Measurements from ENCODE around the gene TRAF3IP1. TPM values are rescaled to one million over a fixed set of nuclear protein-coding genes. Genes with fewer than 3 reads are reported as not detected.
A peak's percentile ranks its signal among the peaks of the same experiment; 100 is the strongest.

Gene TRAF3IP1
- total and polyA plus RNA-seq, 11 donors, result 3.8 to 20.3 (median 12.4) TPM

GRCh38 chr2:238376884-238377391, 56.6 kb downstream of the TRAF3IP1 start:
- Histone ChIP-seq H3K4me1 (peaks cover 0 to 44% (median 15%) of the 10 kb centered on the region in 12 donors), H3K27ac (peak overlapping the region in 2 of 12 donors; percentile 9 to 54), H3K9me3 (no peaks in the 10 kb centered on the region), H3K36me3 (peaks cover 0 to 14% (median 0%) of the 10 kb centered on the region in 9 donors), H3K27me3 (no peaks in the 10 kb centered on the region), H3K4me3 (no peak overlapping the region)
- DNase-seq (no peak), ATAC-seq (peak in 3 of 4 donors; percentile 53 to 74 (median 53))
- 56 to 66% (median 59%) methylated on average over 8 of the region's 8 CpGs for WGBS, 4 donors
- intact Hi-C loops (cut with DNase I), result loop anchor here in 2 of 10 donors (5.0 to 10.0 kb wide), 2 partner anchors 75 to 408 kb away; no protein-coding TSS in a partner anchor
- TF ChIP-seq POLR2A (IDR thresholded peaks at IDR 0.05) (no peak), CTCF (IDR thresholded peaks at IDR 0.05) (no peak)

- Histone ChIP-seq H3K4me1 (peaks cover 0 to 55% (median 15%) of the 10 kb centered on the region in 12 donors), H3K27me3 (no peaks in the 10 kb centered on the region), H3K9me3 (no peaks in the 10 kb centered on the region), H3K36me3 (peaks cover 0 to 20% (median 3%) of the 10 kb centered on the region in 9 donors), H3K27ac (peak overlapping the region in 10 of 12 donors; percentile 36 to 76 (median 62)), H3K4me3 (no peak overlapping the region)
- intact Hi-C loops (cut with DNase I), result loop anchor here in 2 of 10 donors (5.0 to 10.0 kb wide), 2 partner anchors 74 to 406 kb away; no protein-coding TSS in a partner anchor
- no peak for DNase-seq
- ATAC-seq, result peak; percentile 88 to 92 (median 90)
- 78 to 86% (median 83%) methylated on average over 11 of the region's 11 CpGs for WGBS, 4 donors
- no peak for TF ChIP-seq CTCF (IDR thresholded peaks at IDR 0.05)
- no peak for TF ChIP-seq POLR2A (IDR thresholded peaks at IDR 0.05)
These were observed 58.1 kb downstream of the TRAF3IP1 start for GRCh38 chr2:238378230-238379095.

GRCh38 chr2:238379096-238379810, 58.9 kb downstream of the TRAF3IP1 start:
- H3K4me3 ChIP-seq, result no peak overlapping the region
- H3K27ac ChIP-seq, result peak overlapping the region in 10 of 12 donors; percentile 11 to 76 (median 62)
- no peaks in the 10 kb centered on the region for H3K9me3 ChIP-seq
- peaks cover 0 to 20% (median 3%) of the 10 kb centered on the region in 9 donors for H3K36me3 ChIP-seq
- intact Hi-C loops (cut with DNase I), result loop anchor here in 2 of 10 donors (5.0 to 10.0 kb wide), 2 partner anchors 73 to 406 kb away; no protein-coding TSS in a partner anchor
- H3K4me1 ChIP-seq, result peaks cover 0 to 62% (median 15%) of the 10 kb centered on the region in 12 donors
- no peak for DNase-seq
- H3K27me3 ChIP-seq, result no peaks in the 10 kb centered on the region
- 68 to 78% (median 75%) methylated on average over 15 of the region's 15 CpGs for WGBS, 4 donors
- no peak for TF ChIP-seq CTCF (IDR thresholded peaks at IDR 0.05)
- no peak for TF ChIP-seq POLR2A (IDR thresholded peaks at IDR 0.05)
- peak in 3 of 4 donors; percentile 21 to 52 (median 28) for ATAC-seq
